Dedifferentiated amniotic fluid mesenchymal stem cell (primary cell): ENCODE data around the gene AGBL5.
"Not testable (repeated sequence)": the region's sequence is repeated elsewhere in the genome, so short reads cannot be mapped to it uniquely, and the experiment has no call there.

Source experiments
- DNase-seq: peaks from one replicate; pipeline ENCODE4 v3.0.0-alpha.2; 2016; ENCODE audit errors: extremely low spot score

Gene AGBL5

DNA sequence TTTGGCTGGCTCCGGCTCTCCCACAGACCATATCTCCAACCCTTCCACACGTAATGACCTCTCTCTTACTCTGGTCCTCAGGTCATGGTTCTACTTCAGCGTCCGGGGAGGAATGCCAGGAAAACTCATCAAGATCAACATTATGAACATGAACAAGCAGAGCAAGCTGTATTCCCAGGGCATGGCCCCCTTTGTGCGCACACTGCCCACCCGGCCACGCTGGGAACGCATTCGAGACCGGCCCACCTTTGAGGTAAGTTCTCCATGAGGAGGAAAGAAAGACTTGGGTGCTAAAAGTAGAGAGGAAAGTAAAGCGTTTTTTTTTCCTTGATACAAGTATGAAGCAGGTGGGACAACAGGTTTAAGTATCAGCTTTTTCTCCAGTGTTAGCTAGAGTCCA lies 1.9 kb downstream of the AGBL5 start:
- no peak for DNase-seq

DNA sequence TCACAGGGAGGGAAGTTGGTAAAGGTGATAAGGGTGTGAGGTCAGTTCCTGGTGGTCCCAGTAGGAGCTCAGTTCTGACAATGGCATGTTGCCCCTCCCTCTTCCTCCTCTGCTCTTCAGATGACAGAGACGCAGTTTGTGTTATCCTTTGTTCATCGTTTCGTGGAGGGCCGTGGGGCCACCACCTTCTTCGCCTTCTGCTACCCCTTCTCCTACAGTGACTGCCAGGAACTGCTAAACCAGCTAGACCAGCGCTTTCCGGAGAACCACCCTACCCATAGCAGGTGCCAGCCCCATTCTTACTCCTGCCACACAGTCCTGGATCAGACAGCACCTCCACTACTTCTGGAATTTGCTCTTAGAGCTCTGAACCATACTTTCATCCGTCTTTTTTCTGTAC lies 2.3 kb downstream of the AGBL5 start:
- DNase-seq: no peak

DNA sequence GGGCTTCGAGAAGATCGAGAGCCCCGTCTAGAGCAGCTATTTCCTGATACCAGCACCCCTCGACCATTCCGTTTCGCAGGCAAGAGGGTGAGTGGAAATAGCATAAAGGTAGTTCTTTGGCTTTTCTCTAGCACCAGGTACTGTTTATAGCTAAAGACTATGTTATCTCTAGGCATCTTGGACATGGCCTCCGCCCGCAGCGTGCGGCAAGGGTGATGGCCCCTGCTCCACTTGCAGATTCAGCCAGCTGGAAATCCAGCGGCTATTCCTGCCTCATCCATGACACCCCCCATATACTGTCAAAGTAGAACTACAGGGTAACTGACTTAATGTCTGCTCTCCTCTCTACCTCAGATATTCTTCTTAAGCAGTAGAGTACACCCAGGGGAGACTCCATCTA lies 3.3 kb downstream of the AGBL5 start:
- DNase-seq: no peak

DNA sequence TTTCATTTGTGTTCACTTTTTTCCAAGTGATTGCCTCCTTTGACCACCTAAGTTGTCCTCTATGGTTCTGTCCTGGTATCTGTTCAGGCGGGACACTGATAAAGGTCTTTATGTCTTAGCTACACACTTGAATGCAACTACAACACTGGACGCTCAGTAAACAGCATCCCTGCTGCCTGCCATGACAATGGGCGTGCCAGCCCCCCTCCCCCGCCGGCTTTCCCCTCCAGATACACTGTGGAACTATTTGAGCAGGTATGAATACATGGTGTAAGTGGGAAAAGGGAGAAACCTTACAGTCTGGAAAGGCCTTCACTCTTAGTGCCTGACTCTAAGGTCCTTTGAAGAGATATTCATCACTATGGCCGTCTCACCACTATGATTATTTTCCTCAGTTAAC lies 5.7 kb downstream of the AGBL5 start:
- no peak for DNase-seq

DNA sequence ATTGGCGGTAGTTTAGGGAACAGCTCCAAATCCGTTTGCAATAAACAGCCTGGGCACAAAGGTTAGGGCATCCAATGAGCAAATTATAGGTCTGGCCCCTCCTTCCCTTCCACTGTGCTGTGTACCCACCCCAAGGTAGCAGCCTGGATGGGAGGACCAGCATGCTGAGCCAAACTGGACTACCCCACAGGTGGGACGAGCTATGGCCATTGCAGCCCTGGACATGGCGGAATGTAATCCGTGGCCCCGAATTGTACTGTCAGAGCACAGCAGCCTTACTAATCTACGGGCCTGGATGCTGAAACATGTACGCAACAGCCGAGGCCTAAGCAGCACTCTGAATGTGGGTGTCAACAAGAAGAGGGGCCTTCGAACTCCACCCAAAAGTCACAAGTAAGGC lies 6.7 kb downstream of the AGBL5 start:
- no peak for DNase-seq

DNA sequence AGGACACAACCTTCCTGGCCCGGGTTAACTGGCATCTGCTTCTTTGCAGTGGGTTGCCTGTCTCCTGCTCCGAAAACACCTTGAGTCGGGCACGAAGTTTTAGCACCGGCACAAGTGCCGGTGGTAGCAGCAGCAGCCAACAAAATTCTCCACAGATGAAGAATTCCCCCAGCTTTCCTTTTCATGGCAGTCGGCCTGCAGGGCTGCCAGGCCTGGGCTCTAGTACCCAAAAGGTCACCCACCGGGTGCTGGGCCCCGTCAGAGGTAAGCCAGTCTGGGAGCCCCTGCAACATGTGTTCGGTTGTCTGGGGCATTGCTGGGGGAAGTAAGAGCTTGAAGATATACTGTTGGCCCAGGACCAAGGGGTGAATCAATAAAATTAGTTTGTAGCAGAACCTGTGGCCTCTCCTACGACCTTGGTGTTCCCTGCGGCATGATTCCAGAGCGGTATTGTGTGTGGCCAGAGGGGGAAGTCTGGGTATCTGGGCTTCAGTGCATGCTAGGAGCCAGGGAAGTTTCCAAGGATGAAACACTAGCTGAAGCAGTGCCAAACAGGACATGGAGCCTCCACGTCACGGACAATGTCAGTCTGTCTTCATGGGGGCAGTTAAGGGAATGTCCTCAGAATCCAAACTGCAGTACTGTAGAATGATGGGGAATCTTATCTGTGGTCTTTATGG lies 7.8 kb downstream of the AGBL5 start:
- DNase-seq: no peak

DNA sequence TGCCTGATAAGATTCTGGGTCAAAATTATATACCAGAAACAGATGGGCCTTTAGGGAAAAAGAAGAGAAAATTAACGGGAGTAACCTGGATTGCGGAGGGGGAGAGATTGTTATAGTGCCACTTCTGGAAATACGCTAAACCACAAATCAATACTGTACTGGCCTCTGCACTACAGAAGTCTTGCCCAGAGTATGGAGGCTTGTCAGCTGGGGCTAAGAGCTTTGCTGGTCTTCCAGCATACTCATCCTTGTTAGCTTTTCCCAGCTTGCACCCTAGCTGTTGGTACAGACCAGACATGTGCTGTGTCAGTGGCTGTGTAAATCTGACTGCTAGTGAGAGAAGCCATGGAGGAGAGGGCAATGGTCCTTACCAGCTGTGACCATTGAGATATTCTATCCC lies 8.9 kb downstream of the AGBL5 start:
- no peak for DNase-seq

DNA sequence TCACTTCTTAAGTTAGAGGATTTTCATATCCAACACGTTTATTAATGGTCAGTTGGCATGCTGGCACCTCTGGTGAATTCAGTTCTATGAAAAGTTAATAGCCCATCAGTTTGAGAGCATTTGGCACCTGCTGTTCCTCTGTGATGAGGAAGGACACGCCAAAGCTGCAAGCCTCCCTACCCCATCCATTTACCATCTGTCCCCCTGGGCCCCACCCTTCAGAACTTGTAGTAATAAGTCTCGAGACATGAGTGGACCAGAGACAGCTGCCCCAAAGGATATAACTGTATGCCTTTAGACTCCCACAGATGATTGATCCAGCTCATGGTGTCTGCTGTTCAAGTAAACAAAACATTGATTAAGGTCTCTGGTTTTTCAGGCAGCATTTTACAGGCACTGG lies 13.7 kb downstream of the AGBL5 start:
- DNase-seq: no peak

DNA sequence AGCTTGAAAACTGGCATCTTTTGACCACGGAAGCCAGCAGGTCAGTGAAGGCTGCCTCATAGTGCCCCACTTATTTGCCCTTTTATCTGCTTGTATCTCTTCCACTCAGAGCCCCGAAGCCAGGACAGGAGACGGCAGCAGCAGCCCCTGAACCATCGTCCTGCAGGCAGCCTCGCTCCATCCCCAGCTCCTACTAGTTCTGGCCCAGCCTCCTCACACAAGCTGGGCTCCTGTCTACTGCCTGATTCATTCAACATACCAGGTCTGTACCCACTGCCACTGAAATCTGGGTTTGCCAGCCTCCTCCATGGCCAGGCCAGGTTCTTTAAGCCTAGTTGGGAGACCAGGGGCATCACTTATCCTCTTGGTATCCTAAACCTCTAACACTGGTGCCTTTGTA lies 15.9 kb downstream of the AGBL5 start:
- no peak for DNase-seq

DNA sequence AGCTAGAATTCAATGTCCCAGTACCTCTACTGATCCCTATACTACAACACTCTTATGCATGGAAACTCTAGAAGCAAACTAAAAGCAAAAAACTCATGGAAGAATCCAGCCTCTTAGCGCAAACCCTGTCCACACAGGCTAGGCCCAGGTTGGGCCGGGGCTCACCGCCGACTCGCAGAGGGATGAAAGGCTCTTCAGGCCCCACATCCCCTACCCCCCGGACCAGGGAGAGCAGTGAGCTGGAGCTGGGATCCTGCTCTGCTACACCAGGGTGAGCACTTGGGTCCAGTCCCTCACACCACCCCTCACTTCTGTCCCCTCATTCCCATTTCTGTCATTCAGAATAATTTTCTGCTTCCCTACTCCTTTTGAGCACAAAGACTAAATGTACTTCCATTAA lies 18.0 kb downstream of the AGBL5 start:
- no peak for DNase-seq

DNA sequence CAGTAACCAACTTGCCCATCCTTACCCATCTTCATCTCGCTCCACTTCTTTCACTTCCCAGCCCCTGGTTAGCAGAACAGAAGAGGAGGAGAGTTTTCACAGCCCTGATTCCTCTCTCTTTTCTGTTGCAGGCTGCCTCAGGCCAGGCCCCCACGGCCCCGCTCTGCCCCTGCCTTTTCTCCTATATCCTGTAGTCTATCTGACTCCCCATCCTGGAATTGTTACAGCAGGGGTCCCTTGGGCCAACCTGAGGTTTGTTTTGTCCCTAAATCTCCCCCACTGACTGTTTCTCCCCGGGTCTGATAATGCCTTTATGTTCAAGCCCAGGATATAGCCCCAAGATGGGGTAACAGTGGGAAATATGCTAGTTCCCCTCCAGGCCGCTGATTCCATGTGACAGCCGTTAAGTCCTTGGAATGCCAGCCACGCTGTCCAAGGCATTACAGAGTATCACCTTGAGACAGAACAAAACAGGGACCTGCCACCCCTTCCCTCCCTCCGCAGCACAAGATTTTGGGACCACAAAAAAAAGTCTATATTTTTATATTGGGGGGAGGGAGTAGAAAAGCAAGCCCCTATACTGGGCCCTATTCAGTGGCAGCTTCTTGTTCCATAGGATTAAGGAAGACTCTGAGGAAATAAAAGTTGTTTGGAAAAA lies 18.6 kb downstream of the AGBL5 start:
- no peak for DNase-seq

DNA sequence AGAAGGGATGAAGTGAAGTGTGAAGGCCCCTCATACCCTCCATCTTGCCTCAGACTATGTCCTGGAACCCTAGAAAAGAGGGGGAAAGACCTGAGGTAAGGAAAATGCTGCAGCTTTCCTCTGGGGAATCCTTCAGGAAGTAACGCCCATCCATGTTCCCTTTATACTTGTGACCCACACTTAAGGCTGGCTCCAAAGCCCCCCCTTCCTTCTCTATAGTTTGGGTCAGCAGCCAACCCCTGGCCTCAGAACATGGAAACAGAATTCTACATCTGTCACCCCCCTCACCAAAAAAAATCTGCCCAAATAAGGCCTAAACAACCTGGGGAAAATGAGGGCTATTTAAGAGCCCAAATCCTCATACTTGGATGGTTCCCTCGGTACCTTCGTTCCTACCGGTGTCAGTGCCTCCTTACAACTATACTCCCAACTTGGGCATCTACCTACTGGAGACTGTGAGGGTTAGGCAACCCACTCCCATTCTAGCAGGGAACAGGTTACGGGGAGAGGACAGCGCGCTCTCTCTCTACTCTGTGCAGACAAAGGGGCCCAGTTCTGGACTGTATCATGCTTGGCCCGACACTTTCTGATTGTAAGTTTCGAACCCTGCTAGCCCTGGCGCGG lies 19.3 kb downstream of the AGBL5 start:
- DNase-seq: no peak

DNA sequence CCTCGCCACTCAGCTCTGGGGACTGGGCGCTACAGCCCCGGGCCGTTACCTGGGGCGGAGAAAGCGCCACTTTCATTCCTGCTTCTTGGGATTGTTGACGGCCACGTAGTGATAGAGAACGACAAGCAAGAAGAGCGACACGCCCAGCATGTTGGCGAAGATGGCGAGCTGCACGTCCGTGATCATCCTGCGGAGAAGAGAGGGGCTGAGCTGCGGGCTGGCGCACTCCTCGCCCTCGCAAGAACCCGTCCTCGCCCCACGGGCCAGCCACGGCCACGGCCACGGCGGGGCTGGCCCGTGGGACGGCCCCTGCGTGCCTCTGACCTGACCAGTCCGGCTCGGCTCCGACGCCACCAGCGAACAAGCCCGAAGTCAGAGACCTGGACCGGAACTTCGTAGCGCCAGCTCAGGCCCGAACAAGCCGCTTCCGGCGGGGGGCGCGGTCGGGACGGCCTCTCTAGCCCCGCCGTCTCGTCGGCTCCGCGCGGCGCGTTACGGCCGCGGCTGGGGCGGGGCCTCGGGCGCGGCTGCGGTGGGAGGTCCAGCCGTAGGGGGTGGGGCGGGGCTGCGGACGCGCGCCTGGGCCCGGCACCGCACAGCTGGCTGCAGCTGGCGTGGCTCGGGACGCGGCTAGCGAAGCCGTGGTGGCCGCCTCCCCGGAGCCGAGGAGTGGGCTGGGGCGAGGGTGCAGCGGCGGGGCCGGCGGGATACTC lies 20.0 kb downstream of the AGBL5 start, which contains the start of gene OST4:
OST4 (minus strand) TSS at position 378 of the 713 bp plus-strand sequence.
- peak; percentile 93 for DNase-seq

DNA sequence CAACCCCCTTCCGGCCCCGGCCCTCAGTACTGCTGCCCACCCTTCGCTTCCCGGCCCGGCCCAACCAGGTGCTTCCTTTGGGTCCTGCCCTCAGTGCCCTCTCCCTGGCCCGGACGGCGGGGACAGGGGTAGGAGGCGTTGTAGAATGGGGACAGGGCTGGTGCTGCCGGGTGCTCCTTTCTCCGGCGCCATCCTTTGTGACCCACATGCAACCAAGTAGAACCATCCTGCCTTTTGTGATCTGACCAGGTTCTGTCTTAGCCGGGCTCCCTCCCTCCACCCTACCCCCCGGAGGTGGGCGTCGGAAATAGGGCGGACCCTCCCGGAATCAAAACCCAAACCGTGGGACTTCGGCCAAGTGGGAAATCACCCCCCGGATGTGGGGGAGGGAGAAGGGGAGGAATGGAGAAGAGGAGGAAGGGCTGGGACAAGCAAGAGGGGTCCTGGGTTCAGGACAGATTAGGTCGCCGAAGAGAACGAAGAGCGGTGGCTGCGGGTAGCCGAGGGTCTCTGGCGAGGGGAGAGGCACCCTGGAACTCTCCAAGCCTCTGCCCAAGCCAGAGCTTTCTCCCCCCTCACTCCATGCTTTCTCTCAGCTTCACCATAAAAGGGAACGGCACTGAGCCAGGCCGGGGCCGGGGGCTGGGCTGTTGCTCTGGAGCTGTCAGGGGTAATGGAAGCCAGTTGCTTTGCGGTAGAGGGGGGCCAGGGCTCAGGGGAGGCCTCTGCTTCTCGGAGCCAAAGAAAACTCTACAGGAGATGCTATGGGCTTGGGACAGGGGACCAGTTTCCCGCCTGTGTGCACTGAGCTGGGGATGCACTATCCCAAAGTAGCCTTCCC lies 20.7 kb downstream of the AGBL5 start:
- no peak for DNase-seq

DNA sequence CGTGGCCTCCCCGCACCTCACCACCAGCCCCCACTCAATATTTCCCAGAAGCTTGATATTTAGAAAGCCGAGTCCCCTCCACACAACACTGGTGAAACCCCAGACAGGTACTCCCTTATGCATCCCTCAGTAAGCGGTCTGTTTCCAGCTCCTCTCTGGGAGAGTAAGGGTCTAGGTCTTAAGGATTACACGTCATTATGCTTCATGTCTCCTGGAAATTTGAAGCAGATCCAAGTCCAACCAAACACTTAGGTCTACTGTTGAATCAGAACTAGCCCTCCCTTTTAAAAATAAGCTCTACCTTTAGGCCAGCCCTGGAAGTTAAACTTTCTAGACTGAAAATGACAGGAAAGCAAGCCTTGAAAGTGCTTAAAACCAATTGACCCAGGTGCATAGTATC lies 21.5 kb downstream of the AGBL5 start:
- no peak for DNase-seq

DNA sequence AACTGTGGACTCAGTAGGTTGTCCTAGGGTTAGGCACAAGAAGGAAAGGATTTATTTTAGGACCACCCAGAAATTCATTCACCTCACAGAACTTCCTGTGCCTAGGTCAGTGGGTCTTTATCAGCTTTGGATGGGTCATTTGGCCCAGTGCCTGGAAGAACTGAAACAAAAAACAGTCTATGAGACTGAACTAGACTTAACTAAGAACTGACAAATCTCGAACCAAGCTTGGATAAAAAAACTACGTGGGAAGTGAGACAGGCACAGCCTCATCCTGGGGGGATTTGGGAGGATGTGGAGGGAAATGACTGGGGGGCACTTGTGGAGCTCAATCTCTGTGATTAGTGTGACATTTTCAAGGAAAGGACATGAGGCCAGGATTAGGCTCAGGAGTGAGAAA lies 22.3 kb downstream of the AGBL5 start:
- DNase-seq: no peak

DNA sequence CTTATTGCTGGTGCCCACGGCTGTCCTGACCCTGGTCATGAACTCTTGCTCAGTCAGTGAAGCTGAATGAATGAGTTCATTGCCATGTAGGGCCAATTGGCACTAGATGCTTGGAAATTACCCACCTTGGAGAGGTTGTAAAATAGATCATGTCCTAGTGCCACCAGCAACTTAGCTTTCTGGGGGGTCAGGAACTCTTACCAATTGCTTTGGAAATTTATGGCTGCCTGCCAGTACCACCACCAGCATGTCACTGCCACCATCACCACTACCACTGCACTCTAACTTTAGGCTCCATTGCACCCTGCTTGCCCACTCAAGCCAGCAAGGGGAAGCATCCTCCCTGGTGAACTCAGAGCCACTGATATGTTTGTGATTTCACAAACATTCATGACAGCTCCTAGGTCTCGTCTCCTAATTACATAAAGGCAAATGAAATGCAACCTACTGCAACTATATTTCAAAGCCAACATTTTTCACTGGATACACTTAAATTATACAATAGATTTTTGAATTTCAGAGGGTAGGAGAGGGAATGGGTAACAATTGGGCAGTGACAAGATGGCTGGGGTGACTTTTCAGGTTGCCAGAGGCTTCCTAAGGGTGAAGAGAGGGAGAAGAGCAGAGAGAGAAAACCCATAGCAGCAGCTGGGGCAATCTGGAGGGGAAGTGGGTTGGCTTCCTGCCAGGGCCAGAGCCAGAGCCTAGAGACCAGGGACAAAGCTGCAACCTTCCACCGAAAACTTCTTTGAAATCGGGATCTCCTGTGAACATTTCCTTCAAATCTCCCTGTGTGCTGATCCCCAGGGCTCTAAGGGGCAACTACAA lies 23.5 kb downstream of the AGBL5 start:
- DNase-seq: no peak

DNA sequence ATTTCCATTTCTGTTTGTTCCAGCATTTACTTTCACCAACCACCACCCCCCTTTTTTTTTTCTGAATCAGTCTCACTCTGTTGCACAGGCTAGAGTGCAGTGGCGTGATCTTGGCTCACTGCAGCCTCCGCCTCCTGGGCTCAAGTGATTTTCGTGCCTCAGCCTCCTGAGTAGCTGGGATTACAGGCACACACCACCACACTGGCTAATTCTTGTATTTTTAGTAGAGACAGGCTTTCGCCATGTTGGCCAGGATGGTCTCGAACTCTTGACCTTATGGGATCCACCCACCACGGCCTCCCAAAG lies 24.1 kb downstream of the AGBL5 start:
- DNase-seq: not testable (repeated sequence)

DNA sequence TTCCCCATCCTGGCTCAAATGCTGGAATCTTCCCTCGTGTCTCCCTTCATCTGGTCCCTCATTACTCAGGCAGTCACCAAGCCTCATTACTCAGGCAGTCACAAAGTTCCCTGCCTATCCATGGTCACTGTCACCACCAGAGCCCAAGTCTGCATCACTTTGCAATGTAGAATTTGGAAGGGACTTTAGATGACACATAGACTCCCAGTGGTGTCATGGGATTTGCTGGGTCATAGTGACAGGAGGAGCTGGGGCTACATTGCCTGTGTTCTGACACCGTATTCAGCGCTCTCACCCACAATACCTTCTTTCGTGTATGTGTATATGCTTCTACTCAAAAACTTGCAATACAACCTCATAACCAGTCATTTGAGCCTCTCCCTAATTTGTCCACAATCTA lies 24.9 kb downstream of the AGBL5 start:
- DNase-seq: no peak

DNA sequence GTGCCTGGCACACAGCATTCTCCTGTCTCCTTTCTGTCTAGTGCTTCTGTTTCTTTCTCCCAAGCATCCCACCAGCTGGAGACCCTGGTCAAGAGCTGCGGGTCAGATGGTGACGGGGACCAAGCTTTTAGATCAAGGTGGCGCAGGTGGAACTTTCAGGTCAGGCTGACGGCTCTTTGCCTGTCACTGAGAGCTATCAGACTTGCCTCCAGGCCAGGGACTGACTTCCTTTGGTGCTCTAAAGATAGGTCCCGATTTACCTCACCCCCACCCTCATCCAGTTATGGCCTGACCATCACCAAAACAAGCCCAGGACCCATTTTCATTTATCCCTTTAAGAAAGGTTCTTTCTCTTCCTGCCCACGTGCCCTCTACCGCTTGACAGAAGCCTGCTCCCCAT lies 25.8 kb downstream of the AGBL5 start:
- DNase-seq: no peak
